Left kidney (tissue), 2 donors: ENCODE measurements around the gene FAM200A. TPM values are rescaled to one million over a fixed set of nuclear protein-coding genes. Genes with fewer than 3 reads are reported as not detected.
"Not testable (repeated sequence)": the region's sequence is repeated elsewhere in the genome, so short reads cannot be mapped to it uniquely, and the experiment has no call there.

Experiments
- DNase-seq: peaks from one replicate; pipeline ENCODE4 v3.0.0-alpha.2; 2013
- polyA plus RNA-seq: library from polyadenylated mRNA; unstranded; fragments of 120-200 nt; gene quantifications from one replicate; pipeline ENCODE4 v1.2.1, GENCODE V29; 2013; ENCODE audit not compliant: insufficient read length

The FAM200A gene
- polyA plus RNA-seq, 1 donor = 16.2 TPM

DNA sequence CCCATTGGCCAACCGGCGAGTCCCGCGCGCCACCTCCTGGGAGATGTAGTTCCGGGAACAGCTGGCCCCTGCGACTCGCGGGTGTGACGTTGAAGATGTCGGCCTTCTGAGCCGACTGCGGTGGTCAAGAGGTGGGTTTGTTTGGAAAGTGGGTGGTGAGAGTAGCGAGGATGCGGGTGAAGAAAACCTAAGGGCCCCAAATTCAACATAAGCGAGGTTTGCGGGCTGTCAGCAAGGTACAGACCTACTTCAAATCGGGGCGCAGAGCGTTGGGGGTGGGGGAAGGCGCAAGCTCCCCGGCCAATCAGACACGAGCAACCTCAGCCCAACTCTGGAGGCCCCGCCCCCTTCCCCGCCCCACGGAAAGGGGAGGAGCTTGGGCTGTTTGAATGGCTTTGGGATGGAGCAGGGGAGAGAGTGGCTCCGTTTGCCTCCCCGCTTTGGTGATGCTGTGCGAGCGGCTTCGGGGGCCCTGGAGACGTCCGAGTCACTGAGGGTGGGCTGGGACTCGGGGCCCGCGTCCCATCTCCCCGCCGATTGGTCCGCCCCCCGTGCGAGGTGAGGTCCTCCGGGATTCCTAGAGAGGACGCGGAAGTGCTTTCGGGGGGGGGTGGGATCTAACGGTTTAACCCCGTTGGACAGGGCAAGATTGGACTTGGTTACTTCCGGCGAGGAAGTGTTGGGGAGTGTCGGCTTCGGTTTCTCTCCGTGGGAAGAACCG, 47.2 kb downstream of the FAM200A start, which contains the start of gene ZKSCAN5:
TSS of gene ZKSCAN5 (plus strand) at position 60 of the 721 bp plus-strand sequence. CDS start 1,383 bp downstream, outside the sequence.
- DNase-seq = peak; percentile 98

DNA sequence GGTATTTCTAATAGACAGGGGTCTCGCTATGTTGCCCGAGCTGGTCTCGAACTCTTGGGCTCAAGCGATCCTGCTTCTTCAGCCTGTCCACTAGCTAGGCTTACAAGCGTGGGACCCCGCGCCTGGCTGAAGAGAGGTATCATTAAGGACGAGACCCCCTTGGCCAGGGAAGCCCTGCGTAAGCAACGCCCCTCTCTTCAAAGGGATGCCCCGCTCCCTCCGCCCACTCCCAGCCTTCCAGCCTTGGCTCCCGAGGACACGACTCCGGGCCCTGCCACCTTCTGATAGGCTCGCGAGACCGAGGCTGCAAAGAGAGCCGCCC, 47.7 kb downstream of the FAM200A start:
- no peak for DNase-seq

DNA sequence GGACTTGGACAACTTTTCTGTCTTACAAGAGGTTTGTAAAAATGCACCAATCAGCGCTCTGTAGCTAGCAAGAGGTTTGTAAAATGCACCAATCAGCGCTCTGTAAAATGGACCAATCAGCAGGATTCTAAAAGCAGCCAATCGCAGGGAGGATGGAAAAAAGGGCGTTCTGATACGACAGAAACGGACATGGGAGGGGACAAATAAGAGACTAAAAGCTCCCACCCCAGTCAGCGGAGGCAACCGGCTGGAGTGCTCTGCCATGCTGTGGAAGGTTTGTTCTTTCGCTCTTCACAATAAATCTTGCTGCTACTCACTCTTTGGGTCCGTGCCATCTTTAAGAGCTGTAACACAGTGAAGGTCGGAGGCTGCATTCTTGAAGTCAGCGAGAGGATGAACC, 50.7 kb downstream of the FAM200A start:
- DNase-seq = not testable (repeated sequence)

DNA sequence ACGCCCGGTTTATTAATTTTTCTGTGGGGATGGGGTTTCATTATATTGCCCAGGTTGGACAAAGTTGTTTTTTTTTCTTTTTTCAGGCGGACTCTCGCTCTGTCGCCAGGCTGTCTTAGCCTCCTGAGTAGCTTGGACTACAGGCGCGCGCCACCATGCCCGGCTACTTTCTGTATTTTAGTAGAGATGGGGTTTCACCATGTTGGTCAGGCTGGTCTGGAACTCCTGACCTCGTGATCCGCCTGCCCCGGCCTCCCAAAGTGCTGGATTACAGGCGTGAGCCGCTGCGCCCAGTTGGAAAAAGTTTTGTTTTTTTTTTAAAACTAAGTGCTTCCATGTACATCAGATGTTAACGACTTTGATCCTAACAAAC, 51.3 kb downstream of the FAM200A start:
- DNase-seq = no peak

DNA sequence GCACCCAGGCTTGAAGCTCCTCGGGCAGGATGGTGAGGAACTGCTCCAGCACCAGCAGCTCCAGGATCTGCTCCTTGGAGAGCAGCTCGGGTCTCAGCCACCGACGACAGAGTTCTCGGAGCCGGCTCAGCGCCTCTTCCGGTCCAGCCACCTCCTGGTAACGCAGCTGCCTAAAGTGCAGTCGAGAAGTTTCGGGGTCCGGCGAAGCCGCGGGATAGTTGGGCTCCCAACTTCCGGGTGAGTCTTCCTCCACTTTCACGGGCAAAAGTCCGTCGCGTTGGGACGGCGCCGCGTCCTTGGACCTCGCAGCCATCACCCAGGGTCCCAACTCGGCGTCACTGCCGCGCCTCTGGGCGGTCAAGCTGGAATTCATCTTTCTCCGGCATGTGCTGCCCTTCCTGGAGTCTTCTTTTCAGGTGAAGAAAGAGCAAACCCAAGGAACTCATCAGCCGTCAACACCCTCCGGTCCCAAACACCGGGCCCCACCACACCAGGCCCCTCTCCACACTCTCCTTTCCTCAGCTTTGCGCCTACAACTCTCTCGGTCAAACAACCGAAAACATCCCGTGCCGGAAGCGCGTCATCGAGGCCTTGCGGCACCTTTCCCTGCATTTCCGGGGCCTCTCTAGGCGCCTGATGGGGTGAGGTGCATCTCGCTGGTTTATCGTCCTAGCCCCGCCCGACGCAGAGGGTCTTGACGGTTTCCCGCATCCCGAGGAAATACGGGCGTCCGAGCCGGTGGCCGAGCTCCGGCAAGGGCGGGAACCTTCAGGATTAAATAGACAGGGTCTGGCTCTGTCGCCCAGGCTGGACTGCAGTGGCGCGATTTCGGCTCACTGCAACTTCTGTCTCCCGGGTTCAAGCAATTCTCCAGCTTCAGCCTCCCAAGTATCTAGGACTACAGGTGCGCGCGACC, 51.9 kb downstream of the FAM200A start, which contains the start of gene ZNF394:
TSS of gene ZNF394 (minus strand) at position 561 of the 916 bp plus-strand sequence. CDS start at position 373, 188 bp downstream.
- peak; percentile 94 for DNase-seq

DNA sequence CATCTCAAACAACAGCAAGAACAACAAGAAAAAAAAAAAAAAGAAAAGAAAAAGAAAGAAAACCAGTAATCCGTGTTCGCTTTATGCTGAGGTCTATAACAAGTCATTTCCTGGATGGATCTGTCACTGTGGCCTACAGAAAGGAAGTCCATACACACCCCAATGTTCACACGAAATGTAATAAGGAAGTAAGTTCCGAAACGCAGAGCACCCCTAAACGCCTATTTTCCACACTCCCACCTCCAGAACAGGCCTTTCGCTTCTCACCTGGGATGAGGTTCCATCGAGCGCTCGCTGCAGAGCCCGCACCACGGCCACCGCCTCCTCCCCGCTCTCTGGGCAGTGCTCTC, 52.6 kb downstream of the FAM200A start:
- no peak for DNase-seq

DNA sequence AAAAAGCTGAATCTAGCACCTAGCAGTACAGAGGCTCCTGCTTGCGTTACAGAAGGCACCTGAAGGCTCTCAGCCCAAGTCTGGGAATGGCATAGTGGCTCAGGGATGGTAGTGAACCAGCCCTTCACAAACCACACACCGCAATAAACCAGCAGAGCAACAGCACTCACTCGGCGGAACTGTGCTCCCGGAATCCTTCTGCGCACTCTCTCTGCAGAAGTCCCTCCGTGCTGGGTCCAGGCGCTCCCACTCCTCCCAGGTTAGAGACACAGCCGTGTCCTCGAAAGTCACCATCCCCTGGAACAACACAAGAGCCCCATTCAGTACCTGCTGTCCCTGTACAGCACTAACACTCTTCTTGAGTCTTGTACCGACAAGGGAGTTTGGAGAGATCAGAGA, 53.4 kb downstream of the FAM200A start:
- no peak for DNase-seq

DNA sequence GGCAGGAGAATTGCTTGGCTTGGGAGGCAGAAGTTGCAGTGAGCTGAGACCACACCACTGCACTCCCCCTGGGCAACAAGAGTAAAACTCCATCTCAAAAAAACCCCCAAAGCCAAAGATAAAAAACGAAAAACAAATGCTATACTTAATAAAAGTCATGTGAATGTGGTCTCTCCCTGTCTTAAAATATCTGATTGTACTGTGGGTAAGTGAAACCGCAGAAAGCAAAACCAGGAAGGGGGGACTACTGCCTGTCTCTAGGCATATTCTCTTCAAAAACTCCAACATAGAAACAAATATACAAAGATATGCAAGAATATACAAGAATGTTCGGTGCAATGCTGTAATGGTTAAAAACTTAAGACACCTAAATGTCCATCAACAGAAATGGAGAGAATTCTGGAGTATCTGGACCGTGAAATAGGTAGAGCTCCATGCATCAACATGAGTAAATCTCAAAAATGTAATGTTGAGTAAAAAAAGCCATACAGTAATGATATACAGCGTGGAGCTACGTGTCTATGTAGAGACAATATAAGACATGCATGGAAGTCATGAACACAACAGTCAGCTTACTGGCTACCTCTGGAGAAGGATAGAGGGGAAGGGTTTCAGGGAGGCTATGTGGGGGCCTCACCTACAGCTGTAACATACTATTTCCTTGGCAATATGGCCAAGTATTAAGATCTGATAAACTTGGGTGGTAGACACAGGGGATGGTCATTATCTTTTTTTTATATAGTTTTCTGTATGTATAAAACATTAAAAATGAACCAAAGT, 54.0 kb downstream of the FAM200A start:
- DNase-seq = no peak

Other genes starting within 250 kb of the FAM200A start
- 108 TPM for gene ARPC1A, start 226.2 kb downstream of the FAM200A start, polyA plus RNA-seq
- gene ARPC1B, start 177.4 kb downstream of the FAM200A start, polyA plus RNA-seq = 26.9 TPM
- 137 TPM for gene PDAP1, start 143.5 kb downstream of the FAM200A start, polyA plus RNA-seq
- gene BUD31, start 143.1 kb downstream of the FAM200A start, polyA plus RNA-seq = 109 TPM
- 6.0 TPM for gene PTCD1, start 113.3 kb downstream of the FAM200A start, polyA plus RNA-seq
- gene CPSF4, start 113.2 kb downstream of the FAM200A start, polyA plus RNA-seq = 41.8 TPM
- gene ATP5MF, start 85.9 kb downstream of the FAM200A start, polyA plus RNA-seq = 421 TPM
- gene ZNF789, start 79.2 kb downstream of the FAM200A start, polyA plus RNA-seq = 75.5 TPM
- gene ZNF394, start 51.8 kb downstream of the FAM200A start, polyA plus RNA-seq = 18.6 TPM
- gene ZKSCAN5, start 47.5 kb downstream of the FAM200A start, polyA plus RNA-seq = 16.8 TPM
- 114 TPM for gene ZNF655, start 6.5 kb upstream of the FAM200A start, polyA plus RNA-seq
- gene TMEM225B, start 46.2 kb upstream of the FAM200A start, polyA plus RNA-seq = 2.3 TPM
- gene ZSCAN25, start 64.8 kb upstream of the FAM200A start, polyA plus RNA-seq = 20.4 TPM
- 2.7 TPM for gene CYP3A5, start 127.9 kb upstream of the FAM200A start, polyA plus RNA-seq
- 1.2 TPM for gene CYP3A7, start 183.1 kb upstream of the FAM200A start, polyA plus RNA-seq
- gene CYP3A4, start 232.1 kb upstream of the FAM200A start, polyA plus RNA-seq = 0.42 TPM